Neural crest cell (in vitro differentiated cells): Measurements from ENCODE around the gene EVA1C. TPM values are rescaled to one million over a fixed set of nuclear protein-coding genes. Genes with fewer than 3 reads are reported as not detected.

Experiments
- DNase-seq: peaks from one replicate; pipeline ENCODE4 v3.0.0; 2021; ENCODE audit warnings: low read depth, mixed read lengths, low spot score
- H3K27ac Mint-ChIP-seq: one replicate; pipeline ENCODE4 v1.8.0; 2021; ENCODE audit warnings: mild to moderate bottlenecking, mixed read lengths; ENCODE audit not compliant: unreplicated experiment
- H3K27me3 Mint-ChIP-seq: 2 replicates; pipeline ENCODE4 v1.8.0; 2021; ENCODE audit warnings: low read depth, mild to moderate bottlenecking, mixed read lengths
- H3K36me3 Mint-ChIP-seq: 2 replicates; pipeline ENCODE4 v1.8.0; 2021; ENCODE audit warnings: low read depth, mild to moderate bottlenecking, mixed read lengths
- H3K4me1 Mint-ChIP-seq: 2 replicates; pipeline ENCODE4 v1.8.0; 2021; ENCODE audit warnings: mixed read lengths
- H3K4me3 Mint-ChIP-seq: one replicate; pipeline ENCODE4 v1.8.0; 2021; ENCODE audit warnings: mild to moderate bottlenecking, mixed read lengths
- H3K9me3 Mint-ChIP-seq: 2 replicates; pipeline ENCODE4 v1.8.0; 2021; ENCODE audit warnings: mixed read lengths
- CTCF ChIP-seq: fragments of 200-600 bp; sonication (generic); conservative IDR thresholded peaks from 2 replicates; pipeline ENCODE4 v1.5.0; 2021; ENCODE audit warnings: antibody characterized with exemption, mild to moderate bottlenecking
- total RNA-seq: library from RNA; stranded (reverse); gene quantifications from 2 replicates; pipeline ENCODE4 v1.2.1, GENCODE V29; 2021

Gene EVA1C
- total RNA-seq, 1 donor from 2014 or later: not detected

DNA sequence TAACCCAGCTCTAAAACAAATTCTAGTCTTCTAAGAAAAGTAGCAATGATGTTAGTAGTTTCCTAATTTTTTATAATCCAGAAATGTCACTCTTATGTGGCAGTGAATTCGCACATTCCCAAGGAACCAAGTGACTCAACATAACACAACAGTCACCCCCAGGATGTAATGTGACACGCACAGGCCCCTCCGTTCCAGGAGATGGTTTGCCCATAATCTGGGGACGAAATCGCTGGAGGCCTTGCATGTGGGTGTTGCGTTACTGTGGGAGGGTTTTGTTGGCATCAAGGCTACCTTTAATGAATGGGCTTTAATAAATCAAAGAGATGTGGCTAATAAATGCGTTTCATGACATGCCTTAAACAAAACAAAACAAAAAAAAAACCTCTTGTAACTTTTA lies 50.9 kb downstream of the EVA1C start:
- Mint-ChIP-seq H3K4me1 (peaks cover 6% of the 10 kb centered on the region), H3K27me3 (peaks cover 3% of the 10 kb centered on the region), H3K9me3 (no peaks in the 10 kb centered on the region), H3K36me3 (no peaks in the 10 kb centered on the region), H3K4me3 (no peak overlapping the region), H3K27ac (no peak overlapping the region)
- no peak for DNase-seq
- TF ChIP-seq CTCF: no peak

DNA sequence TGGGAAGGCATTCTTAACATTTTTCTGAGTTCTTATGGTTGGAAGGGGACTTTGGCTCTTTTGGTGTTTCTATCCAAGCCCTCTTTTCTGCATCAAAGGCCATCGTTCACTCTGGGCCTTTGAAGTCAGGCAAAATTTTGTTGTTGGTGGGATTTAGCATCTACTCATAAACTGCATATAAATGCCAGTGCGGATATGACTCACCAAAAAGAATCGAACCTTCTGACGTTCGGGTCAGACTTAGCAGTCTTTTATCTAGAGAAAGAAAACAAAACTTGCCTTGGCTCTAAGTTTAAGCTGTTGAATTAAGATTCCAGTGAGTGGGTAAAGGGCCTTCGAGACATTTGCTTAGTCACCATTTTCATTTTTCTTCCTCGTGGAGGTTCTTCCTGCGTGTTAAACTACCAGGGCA lies 51.4 kb downstream of the EVA1C start:
- H3K27me3 Mint-ChIP-seq: peaks cover 3% of the 10 kb centered on the region
- DNase-seq: no peak
- H3K4me1 Mint-ChIP-seq: peaks cover 6% of the 10 kb centered on the region
- H3K27ac Mint-ChIP-seq: no peak overlapping the region
- H3K4me3 Mint-ChIP-seq: no peak overlapping the region
- no peak for TF ChIP-seq CTCF
- H3K9me3 Mint-ChIP-seq: no peaks in the 10 kb centered on the region
- H3K36me3 Mint-ChIP-seq: no peaks in the 10 kb centered on the region

DNA sequence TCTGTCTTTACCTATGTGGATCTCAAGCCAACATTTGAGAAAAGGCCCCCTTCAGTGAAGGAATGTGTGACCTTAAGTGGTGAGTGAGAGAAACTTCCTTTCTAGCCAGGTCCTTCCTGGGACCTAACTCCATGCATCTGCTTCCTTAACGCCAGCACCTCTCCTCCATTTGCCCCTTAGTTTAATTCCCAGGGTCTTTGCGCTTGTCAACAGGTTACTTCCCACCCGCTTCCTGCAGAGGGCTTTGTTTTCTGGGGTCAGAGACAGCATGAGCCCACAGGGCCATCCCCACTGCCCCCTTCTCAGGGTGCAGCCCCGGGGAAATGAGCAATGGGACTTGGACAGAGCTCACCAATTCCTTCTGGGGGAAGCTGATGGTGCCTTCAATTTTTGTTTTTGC lies 54.8 kb downstream of the EVA1C start:
- Mint-ChIP-seq H3K4me3 (no peak overlapping the region), H3K4me1 (peaks cover 7% of the 10 kb centered on the region), H3K9me3 (no peaks in the 10 kb centered on the region), H3K27me3 (no peaks in the 10 kb centered on the region), H3K36me3 (no peaks in the 10 kb centered on the region), H3K27ac (no peak overlapping the region)
- DNase-seq: no peak
- TF ChIP-seq CTCF: no peak

DNA sequence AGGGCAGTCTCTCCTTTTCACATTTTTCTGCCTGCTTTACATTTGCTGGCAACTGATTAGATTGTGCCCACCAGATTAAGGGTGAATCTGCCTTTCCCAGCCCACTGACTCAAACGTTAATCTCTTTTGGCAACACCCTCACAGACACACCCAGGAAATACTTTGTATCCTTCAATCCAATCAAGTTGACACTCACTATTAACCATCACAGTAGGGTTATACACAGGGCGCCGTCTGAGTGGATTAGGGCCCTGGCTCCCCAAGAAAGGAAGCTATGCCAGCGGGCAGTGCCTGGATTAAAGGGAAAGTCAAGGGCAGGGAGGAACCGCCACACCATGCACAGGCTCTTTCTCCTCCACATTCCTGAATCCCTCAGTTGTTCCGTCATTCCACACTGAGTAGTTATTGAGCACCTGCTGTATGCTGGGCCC lies 56.2 kb downstream of the EVA1C start:
- no peak overlapping the region for H3K27ac Mint-ChIP-seq
- H3K36me3 Mint-ChIP-seq: no peaks in the 10 kb centered on the region
- peaks cover 20% of the 10 kb centered on the region for H3K4me1 Mint-ChIP-seq
- no peak for TF ChIP-seq CTCF
- H3K27me3 Mint-ChIP-seq: no peaks in the 10 kb centered on the region
- no peak for DNase-seq
- H3K4me3 Mint-ChIP-seq: no peak overlapping the region
- no peaks in the 10 kb centered on the region for H3K9me3 Mint-ChIP-seq

DNA sequence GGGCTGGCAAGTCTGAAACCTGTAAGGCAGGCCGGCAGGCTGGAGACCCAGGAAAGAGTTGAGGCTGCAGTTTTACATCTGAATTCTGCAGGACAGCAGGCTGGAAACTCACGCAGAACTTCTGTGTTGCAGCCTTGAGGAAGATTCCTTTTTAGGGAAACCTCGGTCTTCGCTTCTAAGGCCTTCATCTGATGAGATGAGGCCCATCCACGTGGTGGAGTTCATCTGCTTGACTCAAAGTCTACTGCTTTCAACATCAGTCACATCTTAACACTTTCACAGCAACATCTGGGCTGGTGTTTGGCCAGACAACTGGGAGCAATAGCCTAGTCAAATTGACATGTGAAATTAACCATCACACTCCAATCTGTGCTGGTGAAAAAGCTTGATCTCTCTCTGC lies 57.1 kb downstream of the EVA1C start:
- H3K4me1 Mint-ChIP-seq: peaks cover 17% of the 10 kb centered on the region
- H3K9me3 Mint-ChIP-seq: no peaks in the 10 kb centered on the region
- no peak overlapping the region for H3K27ac Mint-ChIP-seq
- no peaks in the 10 kb centered on the region for H3K36me3 Mint-ChIP-seq
- no peak for DNase-seq
- no peaks in the 10 kb centered on the region for H3K27me3 Mint-ChIP-seq
- no peak overlapping the region for H3K4me3 Mint-ChIP-seq
- TF ChIP-seq CTCF: no peak

GRCh38 chr21:32470206-32470605 lies 57.7 kb downstream of the EVA1C start:
- Mint-ChIP-seq H3K36me3 (no peaks in the 10 kb centered on the region), H3K27ac (no peak overlapping the region), H3K4me3 (no peak overlapping the region), H3K27me3 (no peaks in the 10 kb centered on the region), H3K9me3 (no peaks in the 10 kb centered on the region), H3K4me1 (peaks cover 17% of the 10 kb centered on the region)
- TF ChIP-seq CTCF: no peak
- no peak for DNase-seq
